ENCODE data around the gene ZFP1. TPM values are rescaled to one million over a fixed set of nuclear protein-coding genes. Genes with fewer than 3 reads are reported as not detected.

Gene ZFP1
- total and polyA plus RNA-seq, 9 of the 15 experiments (the other 6 are each of a cell fraction or from before 2014, with no cell fraction given): 2.6 to 14.7 (median 11.6) TPM

DNA sequence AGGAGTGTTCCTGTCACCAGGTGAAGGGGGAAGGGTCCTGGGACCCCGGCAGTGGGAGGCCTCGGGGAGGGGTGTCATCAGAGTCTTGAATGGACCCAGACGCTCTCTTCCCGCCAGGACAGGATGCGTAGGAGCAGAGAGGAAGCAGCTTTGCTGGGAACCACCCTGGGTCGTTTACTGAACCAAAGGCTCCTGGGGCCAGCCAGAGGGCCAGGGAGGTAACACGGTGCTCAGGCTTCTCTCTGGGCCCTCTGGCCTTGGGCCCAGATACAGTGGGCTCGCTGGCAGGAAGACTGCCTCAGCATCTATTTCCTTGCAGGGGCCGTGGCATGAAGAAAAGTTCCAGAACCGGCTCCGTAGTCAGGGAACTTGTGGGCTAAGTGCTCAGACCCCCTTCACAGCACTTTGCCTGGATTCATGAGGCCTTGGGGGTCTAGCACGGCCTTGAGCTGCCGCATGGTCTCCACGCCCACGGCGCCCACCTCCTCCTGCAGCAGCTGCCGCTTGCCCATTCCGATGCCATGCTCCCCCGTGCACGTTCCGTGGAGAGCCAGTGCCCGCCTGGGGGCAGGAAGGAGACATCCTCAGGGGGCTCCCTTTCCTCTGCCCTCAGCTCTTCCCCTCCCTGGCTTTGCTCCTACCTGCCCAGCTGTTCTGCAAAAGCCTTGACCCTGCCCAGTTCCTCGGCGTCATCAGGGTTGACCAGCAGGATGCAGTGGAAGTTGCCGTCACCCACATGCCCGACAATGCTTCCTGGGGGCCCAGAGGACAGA lies 36.2 kb upstream of the ZFP1 start:
- Histone ChIP-seq H3K4me1 (replicated peaks in 1 of 2; ENCODE audit: control insufficient read depth in 2 of 2, insufficient read depth in 2 of 2, low read length in 2 of 2) (peaks cover 15 to 81% of the 10 kb centered on the region in 2 experiments; a peak in 4 of 5 replicates), H2AFZ (ENCODE audit: low read depth, low read length) (no peak overlapping the region), H3K36me3 (ENCODE audit: control insufficient read depth, insufficient read depth, low read length) (peaks cover 3% of the 10 kb centered on the region; the same call in 1 of the 3 replicates), H3K9ac (ENCODE audit: insufficient read depth in 1 of 2, low read depth in 2 of 2, low read length in 2 of 2) (peak overlapping the region in 1 of 2 experiments; percentile 28; a peak in 2 of 4 replicates), H3K79me2 (ENCODE audit: control insufficient read depth, insufficient read depth, low read length) (no peaks in the 10 kb centered on the region), H3K27me3 (ENCODE audit: control insufficient read depth in 2 of 2, insufficient read depth in 2 of 2, low read length in 2 of 2) (no peaks in the 10 kb centered on the region), H3K4me2 (ENCODE audit: insufficient read depth, low read length) (no peak overlapping the region), H4K20me1 (replicated peaks; ENCODE audit: control insufficient read depth, insufficient read depth, low read length) (no peaks in the 10 kb centered on the region), H3K9me1 (ENCODE audit: control insufficient read depth, insufficient read depth, low read length) (peaks cover 3% of the 10 kb centered on the region), H3K9me3 (replicated peaks; ENCODE audit: control insufficient read depth, insufficient read depth, low read depth, low read length) (no peaks in the 10 kb centered on the region), H3K4me3 (no peak overlapping the region), H3K27ac (ENCODE audit: extremely low read depth, low read depth, low read length) (no peak overlapping the region)
- ChIA-PET POLR2A (interaction anchor here (1.0 to 2.1 kb wide), 7 partner anchors 10 to 120 kb away, joined by 3 to 13 read pairs (median 7); partner anchors contain the start of gene ZNRF1), CTCF (ENCODE audit: low intra/inter-chr PET ratio) (interaction anchor here (0.6 to 2.7 kb wide), 4 partner anchors 25 to 250 kb away, joined by 3 to 42 read pairs (median 6); partner anchors contain the start of gene ZNRF1)
- in situ Hi-C loops (cut with MboI) (no loop called here), intact Hi-C loops (cut with micrococcal nuclease) (loop anchor here (1.0 to 5.0 kb wide), 3 partner anchors 47 to 114 kb away; no protein-coding TSS in a partner anchor)
- DNase-seq (ENCODE audit: extremely low read depth in 1 of 4, low spot score in 3 of 4) (no peak), FAIRE-seq (no peak), ATAC-seq (no peak)
- no peak for TF ChIP-seq HNRNPUL1 (IDR thresholded peaks at IDR 0.05; ENCODE audit: low read length)
- no peak for TF ChIP-seq ARID2 (IDR thresholded peaks at IDR 0.05)
- TF ChIP-seq ZBTB7A (IDR thresholded peaks at IDR 0.05; ENCODE audit: borderline replicate concordance, control insufficient read depth, low read depth, low read length): peak; percentile 36; the same call in 1 of the 2 replicates
- TF ChIP-seq RBM22 (IDR thresholded peaks at IDR 0.05; ENCODE audit: low read depth, low read length, poor library complexity, severe bottlenecking): peak; percentile 67
- TF ChIP-seq POLR2G (IDR thresholded peaks at IDR 0.05; ENCODE audit: low read depth, low read length): peak; percentile 70
- no peak for TF ChIP-seq ZNF384 (IDR thresholded peaks at IDR 0.05; ENCODE audit: low read depth, low read length)
- no TSS peak for BruUV-seq (replicated peaks)
- 78% methylated on average over 19 of the region's 26 CpGs for WGBS (ENCODE audit: insufficient coverage, low coverage, missing lambda C conversion rate)

Measured in K562 (cell line).